ENCODE results near the gene SORCS3.

SORCS3 gene

DNA sequence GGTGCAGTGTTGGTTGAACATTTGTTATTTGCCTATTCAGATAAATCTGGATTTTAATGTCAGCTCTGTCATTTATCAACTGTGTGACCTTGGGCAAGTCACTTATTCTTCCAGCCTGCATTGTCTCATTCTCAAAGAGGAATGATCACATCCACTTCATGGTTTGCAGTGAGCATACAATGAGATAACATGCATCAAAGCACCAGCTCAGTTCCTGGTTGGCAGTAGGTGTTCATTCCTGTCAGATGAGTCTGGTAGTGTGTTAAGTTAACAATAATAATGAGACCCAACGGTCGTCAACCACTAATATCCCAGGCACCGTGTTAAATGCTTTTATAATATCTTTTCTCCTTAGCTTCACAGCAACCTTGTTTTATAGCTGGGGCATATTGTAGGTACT lies 137.3 kb downstream of the SORCS3 start:
- DNase-seq (ENCODE audit: low read depth) = no peak

- DNase-seq (ENCODE audit: low read depth) = no peak
Observed at GRCh38 chr10:104779701-104780100, 138.6 kb downstream of the SORCS3 start.

GRCh38 chr10:104780165-104780564 lies 139.1 kb downstream of the SORCS3 start:
- DNase-seq (ENCODE audit: low read depth) = no peak

GRCh38 chr10:104780946-104781595 lies 140.0 kb downstream of the SORCS3 start:
- no peak for DNase-seq (ENCODE audit: low read depth)

GRCh38 chr10:104784452-104784851 lies 143.4 kb downstream of the SORCS3 start:
- DNase-seq (ENCODE audit: low read depth) = no peak

- DNase-seq (ENCODE audit: low read depth) = no peak
Observed at GRCh38 chr10:104791471-104791870, 150.4 kb downstream of the SORCS3 start.

DNA sequence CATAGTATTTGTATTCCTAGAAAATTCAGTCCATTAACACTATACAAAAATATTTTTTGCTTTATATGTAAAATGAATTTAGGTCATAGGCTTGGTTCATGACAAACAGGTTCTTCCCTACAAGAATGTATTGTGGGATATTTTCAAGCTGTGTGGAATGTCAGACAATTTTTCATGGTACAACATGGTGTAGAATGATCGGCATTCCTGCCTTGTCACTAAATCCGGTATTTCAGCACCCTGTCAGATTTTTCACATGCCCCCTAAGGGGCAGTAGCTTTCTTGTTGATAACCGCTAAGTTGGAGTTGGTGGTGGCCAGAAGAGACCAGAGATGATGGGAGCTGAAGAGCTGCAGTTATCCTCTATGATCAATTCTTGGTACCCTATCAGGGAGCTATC lies 154.3 kb downstream of the SORCS3 start:
- DNase-seq (ENCODE audit: low read depth) = no peak

DNA sequence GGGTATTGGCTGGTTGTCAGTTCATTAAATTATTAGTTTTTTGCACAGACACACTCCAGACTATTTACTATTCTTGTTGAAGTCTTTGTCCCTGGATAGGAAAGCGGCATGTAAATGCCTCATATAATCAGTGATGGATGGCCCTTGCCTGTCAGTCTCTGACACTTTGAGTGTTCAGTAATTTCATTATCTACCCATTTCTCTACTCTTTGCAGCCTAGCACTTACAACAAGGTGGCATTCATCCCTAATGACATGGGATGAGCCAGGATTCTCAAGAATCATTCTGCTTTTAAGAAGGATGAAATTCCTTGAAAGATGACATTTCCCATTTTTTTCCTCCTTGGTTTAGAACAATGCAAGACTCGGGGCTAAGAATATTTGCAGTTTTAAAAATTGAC lies 155.7 kb downstream of the SORCS3 start:
- no peak for DNase-seq (ENCODE audit: low read depth)

- no peak for DNase-seq (ENCODE audit: low read depth)
Observed at GRCh38 chr10:104802941-104803340, 161.9 kb downstream of the SORCS3 start.

DNA sequence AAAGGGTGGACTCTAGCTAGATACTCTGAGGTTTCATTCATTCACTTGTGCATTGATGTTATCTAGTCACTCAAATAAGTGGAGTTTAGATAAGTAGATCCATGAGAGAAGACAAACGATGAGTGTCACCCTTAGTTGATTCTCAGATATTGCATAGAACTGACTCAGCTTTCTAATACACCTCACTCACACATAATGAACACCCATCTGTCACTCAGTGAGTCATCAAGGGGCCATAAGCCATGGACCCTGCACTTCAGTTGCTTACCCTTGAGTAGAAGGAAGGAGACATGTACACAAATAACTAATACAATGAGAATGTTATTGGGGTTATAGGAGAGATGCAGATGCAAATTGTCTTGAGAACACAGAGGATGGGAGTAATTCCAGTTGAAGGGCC lies 163.8 kb downstream of the SORCS3 start:
- no peak for DNase-seq (ENCODE audit: low read depth)

GRCh38 chr10:104806801-104807200 lies 165.7 kb downstream of the SORCS3 start:
- DNase-seq (ENCODE audit: low read depth) = no peak

DNA sequence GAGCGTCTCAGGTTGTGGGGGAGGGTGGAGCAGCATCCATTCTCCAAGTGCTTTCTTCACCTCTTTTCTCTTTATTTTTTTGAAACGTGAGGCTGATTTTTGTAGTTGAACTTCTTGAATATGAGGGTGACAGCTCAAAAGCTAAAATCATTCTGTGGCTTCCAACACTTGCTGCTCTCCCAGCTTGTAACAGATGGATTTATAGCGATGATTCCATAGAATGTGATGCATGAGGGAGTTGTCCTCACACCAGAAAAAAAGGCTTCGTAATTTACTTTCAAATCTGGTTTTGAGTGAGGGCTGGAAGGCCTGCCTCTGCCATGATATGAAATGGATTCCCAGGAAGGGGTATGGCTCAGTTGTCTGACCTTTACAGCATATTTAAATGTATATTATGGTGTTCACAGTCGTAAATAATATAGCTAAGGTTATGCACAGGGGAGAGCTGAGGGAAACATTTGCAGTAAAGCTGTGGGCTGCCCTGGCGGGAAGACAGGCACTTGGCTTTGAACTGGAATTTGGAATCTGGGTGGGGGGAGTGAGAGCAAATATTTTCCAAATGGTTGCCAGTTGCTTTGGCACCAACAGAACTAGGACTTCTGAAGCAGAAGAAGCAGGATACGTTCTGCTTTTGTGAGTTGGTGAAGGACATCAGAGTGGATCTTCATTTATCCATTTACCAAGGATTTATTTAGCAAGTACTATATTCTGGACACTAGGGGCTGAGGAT lies 166.7 kb downstream of the SORCS3 start:
- no peak for DNase-seq (ENCODE audit: low read depth)

GRCh38 chr10:104809288-104810090 lies 168.4 kb downstream of the SORCS3 start:
- DNase-seq (ENCODE audit: low read depth) = no peak

- no peak for DNase-seq (ENCODE audit: low read depth)
Observed at GRCh38 chr10:104811166-104811565, 170.1 kb downstream of the SORCS3 start.

DNA sequence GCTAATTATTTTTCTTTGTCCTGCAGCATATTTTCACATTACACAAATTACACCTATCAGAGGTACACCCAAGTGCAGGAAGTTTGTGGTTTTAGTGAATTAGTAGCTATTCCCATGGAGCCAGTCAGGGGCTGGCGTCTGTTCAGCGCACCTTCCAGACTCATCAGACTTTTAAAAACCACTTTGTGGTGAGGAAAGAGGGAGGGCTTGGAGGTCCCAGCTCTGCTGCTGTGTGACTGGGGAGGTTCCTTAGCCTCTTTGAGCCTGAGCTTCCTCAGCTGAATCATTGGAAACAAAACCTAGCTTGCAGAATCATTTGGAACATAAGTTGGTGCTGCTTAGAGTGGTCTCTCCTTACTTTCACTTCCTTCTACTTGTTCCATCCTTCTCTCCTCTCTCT lies 175.4 kb downstream of the SORCS3 start:
- DNase-seq (ENCODE audit: low read depth) = no peak

- DNase-seq (ENCODE audit: low read depth) = no peak
Observed at GRCh38 chr10:104819731-104820130, 178.6 kb downstream of the SORCS3 start.

GRCh38 chr10:104822088-104822487 lies 181.0 kb downstream of the SORCS3 start:
- no peak for DNase-seq (ENCODE audit: low read depth)

- DNase-seq (ENCODE audit: low read depth) = no peak
Observed at GRCh38 chr10:104824380-104825006, 183.4 kb downstream of the SORCS3 start.

DNA sequence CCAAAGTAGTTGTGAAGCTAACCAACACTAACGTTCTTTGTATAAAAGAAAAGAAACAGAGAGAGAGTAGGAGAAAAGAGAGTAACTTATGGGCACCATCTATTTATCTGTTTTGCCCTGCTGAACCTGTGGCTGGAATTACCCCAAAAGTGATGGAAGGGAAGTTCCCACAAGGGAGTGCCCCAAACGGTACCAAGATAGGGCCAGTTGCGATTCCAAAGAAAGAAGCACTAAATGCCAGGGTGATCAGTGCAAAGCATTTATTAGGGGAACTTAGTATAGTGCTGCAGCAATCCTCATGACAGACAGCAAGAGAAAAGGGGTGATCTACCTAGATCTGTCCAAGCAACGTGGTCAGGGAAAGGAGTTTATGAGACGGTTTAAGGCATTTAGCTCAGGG lies 190.2 kb downstream of the SORCS3 start:
- DNase-seq (ENCODE audit: low read depth) = no peak

DNA sequence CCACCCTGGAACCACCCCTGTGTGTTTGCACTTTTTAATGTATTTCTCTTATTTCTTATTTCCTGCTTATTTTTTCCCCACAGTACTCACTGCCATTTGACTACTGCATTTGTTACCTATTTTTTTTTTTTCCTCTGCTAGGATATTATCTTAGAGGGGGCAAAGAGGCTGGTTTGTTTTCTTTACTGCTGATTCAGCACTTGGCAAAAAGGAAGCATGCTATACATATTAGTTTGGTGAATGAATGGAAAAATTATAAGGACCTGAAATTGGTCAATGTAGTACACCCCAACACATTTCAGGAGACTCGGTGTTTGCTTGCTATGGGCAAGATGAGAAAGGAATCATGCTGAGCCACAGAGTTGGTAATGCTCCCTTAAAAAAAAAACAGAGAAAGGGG lies 193.5 kb downstream of the SORCS3 start:
- no peak for DNase-seq (ENCODE audit: low read depth)

- DNase-seq (ENCODE audit: low read depth) = no peak
Observed at GRCh38 chr10:104835422-104835821, 194.3 kb downstream of the SORCS3 start.

DNA sequence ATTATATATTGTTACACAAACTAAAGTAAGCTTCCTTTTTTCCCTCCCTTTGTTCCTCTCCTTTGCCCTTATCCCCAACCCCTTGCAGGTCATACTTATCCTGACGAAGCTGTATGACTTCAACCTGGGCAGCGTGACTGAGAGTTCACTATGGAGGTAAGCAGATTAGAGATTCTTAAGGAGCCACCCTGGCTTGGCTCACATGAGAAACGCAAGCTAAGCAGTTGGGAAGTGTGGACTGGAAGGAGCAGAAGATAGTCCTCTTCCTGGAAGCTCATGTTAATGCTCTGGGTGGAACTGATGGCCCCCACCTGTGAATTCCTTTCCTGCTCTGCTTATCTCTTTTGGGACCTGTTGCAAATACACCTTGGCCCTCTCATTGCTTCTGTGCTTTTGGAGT lies 201.6 kb downstream of the SORCS3 start:
- no peak for DNase-seq (ENCODE audit: low read depth)

DNA sequence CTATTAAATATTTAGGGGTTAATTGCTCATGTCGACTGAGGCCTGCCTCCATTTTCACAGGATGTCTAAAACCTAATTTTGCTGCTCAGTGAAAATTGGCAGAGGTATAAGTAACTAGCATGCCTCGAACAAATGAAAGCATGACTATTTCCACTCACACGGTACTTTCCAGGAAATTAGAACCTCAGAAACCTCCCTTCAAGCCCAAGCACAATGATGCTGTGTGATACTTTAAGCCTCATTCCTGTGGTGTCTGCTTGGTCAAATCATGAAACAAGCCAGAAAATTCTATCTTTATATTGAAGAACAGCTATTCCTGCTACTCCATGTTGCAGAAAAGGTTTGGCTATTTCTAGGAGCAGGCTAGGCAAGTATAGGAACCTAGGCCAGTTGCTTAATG lies 203.0 kb downstream of the SORCS3 start:
- no peak for DNase-seq (ENCODE audit: low read depth)
